PC-3 (cell line): Measurements from ENCODE around the gene ABHD18. TPM values are rescaled to one million over a fixed set of nuclear protein-coding genes. Genes with fewer than 3 reads are reported as not detected.
A peak's percentile ranks its signal among the peaks of the same experiment; 100 is the strongest.
"Not testable (repeated sequence)": the region's sequence is repeated elsewhere in the genome, so short reads cannot be mapped to it uniquely, and the experiment has no call there.

Experiments
- ATAC-seq: fragments of 200-7000 bp; cut with Tn5 transposase; 2 replicates; pipeline ENCODE4 v1.9.1; 2020; ENCODE audit warnings: mild to moderate bottlenecking, moderate library complexity
- BruUV-seq: library from RNA; stranded (reverse); fragments of 400-500 nt; replicated peaks from 2 replicates; lab custom pipeline; 2021; lab: Mats Ljungman, UMichigan
- CTCF ChIA-PET: fragments of 300-600 bp; sonication (Branson Sonifier 250); formaldehyde crosslinking; loops from one replicate; lab custom pipeline; 2022; ENCODE audit warnings: antibody characterized with exemption; lab: Charles Lee
- POLR2A ChIA-PET: fragments of 300-600 bp; sonication (Branson Sonifier 250); formaldehyde crosslinking; loops from one replicate; lab custom pipeline; 2022; ENCODE audit warnings: antibody characterized with exemption; ENCODE audit not compliant: unreplicated experiment; lab: Charles Lee
- DNase-seq: peaks from one replicate; pipeline ENCODE4 v3.0.0-alpha.2; 2015
- H2AFZ ChIP-seq: fragments of 300-600 bp; sonication (generic); 2 replicates; pipeline ENCODE4 v1.6.0; 2016; ENCODE audit warnings: antibody characterized with exemption, low read length
- H3F3A ChIP-seq: fragments of 300-600 bp; sonication (generic); one replicate; pipeline ENCODE4 v1.6.0; 2017; ENCODE audit warnings: antibody characterized with exemption, low read length, control low read depth, mild to moderate bottlenecking; ENCODE audit not compliant: unreplicated experiment
- H3K27ac ChIP-seq: fragments of 300-600 bp; sonication (generic); 2 replicates; pipeline ENCODE4 v1.5.1; 2016; ENCODE audit warnings: mild to moderate bottlenecking, low read length
- H3K27me3 ChIP-seq: fragments of 300-600 bp; sonication (generic); 2 replicates; pipeline ENCODE4 v1.6.1; 2016; ENCODE audit warnings: low read length, mixed read lengths
- H3K36me3 ChIP-seq: fragments of 300-600 bp; sonication (generic); 2 replicates; pipeline ENCODE4 v1.6.1; 2016; ENCODE audit warnings: low read depth, mixed run types, low read length, mixed read lengths
- H3K4me1 ChIP-seq: fragments of 300-600 bp; sonication (generic); 2 replicates; pipeline ENCODE4 v1.5.1; 2016; ENCODE audit warnings: low read length; ENCODE audit not compliant: insufficient read depth
- H3K4me2 ChIP-seq: fragments of 300-600 bp; sonication (generic); 2 replicates; pipeline ENCODE4 v1.6.0; 2016; ENCODE audit warnings: low read length
- H3K4me3 ChIP-seq: fragments of 300-600 bp; sonication (generic); 2 replicates; pipeline ENCODE4 v1.5.1; 2016; ENCODE audit warnings: mild to moderate bottlenecking, low read length, mixed read lengths
- H3K79me2 ChIP-seq: fragments of 300-600 bp; sonication (generic); 2 replicates; pipeline ENCODE4 v1.6.1; 2017; ENCODE audit warnings: low read length, mixed read lengths
- H3K9ac ChIP-seq: fragments of 300-600 bp; sonication (generic); 2 replicates; pipeline ENCODE4 v1.6.0; 2016; ENCODE audit warnings: mild to moderate bottlenecking, low read length
- H3K9me2 ChIP-seq: fragments of 300-600 bp; sonication (generic); replicated peaks from 2 replicates; pipeline ENCODE4 v1.6.1; 2016; ENCODE audit warnings: mixed run types, low read length, mixed read lengths
- H3K9me3 ChIP-seq: fragments of 300-600 bp; sonication (generic); 2 replicates; pipeline ENCODE4 v1.6.1; 2016; ENCODE audit warnings: low read length, mixed read lengths
- H4K20me1 ChIP-seq: fragments of 300-600 bp; sonication (generic); 2 replicates; pipeline ENCODE4 v1.6.1; 2016; ENCODE audit warnings: low read length, mixed read lengths
- EZH2 ChIP-seq: fragments of 300-600 bp; sonication (generic); IDR thresholded peaks from one replicate; pipeline ENCODE4 v1.6.1; 2017; ENCODE audit warnings: antibody characterized with exemption, mild to moderate bottlenecking, low read length; ENCODE audit not compliant: unreplicated experiment
- EZH2phosphoT487 ChIP-seq: fragments of 300-600 bp; sonication (generic); IDR thresholded peaks from 2 replicates; pipeline ENCODE4 v1.6.1; 2018; ENCODE audit warnings: mild to moderate bottlenecking, antibody characterized with exemption, low read length, borderline replicate concordance
- intact Hi-C: fragments of 100-400 bp; cut with micrococcal nuclease; formaldehyde crosslinking; loops from 2 replicates; pipeline ENCODE4 v1.9.0; 2023
- total RNA-seq: library from RNA; depleted of rRNA; stranded (reverse); fragments of >200 nt; gene quantifications from 2 replicates; pipeline ENCODE4 v1.2.3, GENCODE V29; 2014
- TF ChIP-seq, protein P1 (sequence below): fragments of 300-600 bp; sonication (generic); conservative IDR thresholded peaks from 2 replicates; pipeline ENCODE4 v1.5.1; 2017; ENCODE audit warnings: antibody characterized with exemption, low read depth, mild to moderate bottlenecking, low read length

Gene ABHD18
- total RNA-seq, 1 experiment from 2014 or later: 3.3 TPM

DNA sequence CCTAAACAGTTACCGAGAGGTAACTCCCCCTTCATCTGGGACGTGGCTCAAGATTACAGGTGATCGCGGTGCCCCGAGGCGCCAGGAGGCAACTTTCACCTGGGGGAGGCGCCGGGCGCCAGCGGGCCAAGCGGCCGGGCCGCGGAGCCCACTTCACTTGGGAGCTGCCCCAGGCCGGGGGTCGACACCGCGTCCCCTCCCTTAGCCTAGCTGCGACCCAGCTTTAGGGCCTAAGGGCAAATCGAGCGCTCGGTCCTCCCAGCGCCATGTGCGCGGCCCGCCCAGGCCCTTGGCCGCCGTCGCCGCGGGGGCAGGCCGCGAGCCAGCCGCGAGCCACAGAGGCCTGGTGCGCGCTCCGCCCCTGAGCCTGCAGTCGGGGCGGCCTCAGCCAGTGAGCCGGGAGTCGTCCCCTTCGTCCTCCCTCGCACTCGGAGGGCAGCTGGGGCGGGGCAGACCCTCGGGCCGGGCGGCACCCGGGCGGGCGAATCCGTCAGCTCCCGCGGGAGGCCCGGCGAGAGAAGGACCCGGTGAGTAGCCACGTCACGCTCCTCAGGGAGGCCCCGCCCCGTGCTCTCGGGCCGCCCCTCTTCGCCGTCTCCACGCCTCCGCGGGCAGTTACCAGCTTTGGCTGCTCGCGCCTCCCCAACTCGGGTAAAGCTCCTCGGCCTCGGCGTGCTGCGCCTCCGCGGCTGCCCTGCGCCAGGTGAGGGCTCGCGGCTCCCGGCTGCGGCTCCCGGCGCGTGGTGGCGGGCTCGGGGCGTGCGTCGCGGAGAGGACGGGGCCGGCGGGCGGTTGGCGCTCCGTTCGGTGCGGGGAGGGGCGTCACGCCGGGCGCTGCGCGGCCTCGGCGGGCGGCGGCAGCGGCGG lies 95.7 kb downstream of the ABHD18 start, which contains the start of gene LARP1B:
LARP1B (plus strand) TSS at position 614 of the 867 bp plus-strand sequence. CDS start 13,640 bp downstream, outside the sequence.
- intact Hi-C loops: loop anchor here (2.0 to 10.0 kb wide), 4 partner anchors 86 to 224 kb away; partner anchors contain the start of genes PGRMC2 and PLK4
- Histone ChIP-seq H3K27me3 (no peaks in the 10 kb centered on the region), H3K9ac (peak within 1 kb of the TSS; percentile 85), H2AFZ (peak within 1 kb of the TSS; percentile 67), H4K20me1 (no peaks in the 10 kb centered on the region), H3F3A (no peaks in the 10 kb centered on the region), H3K27ac (peak within 1 kb of the TSS; percentile 86), H3K79me2 (peaks cover 39% of the 10 kb centered on the region), H3K9me3 (no peaks in the 10 kb centered on the region), H3K9me2 (no peaks in the 10 kb centered on the region), H3K4me1 (peaks cover 9% of the 10 kb centered on the region; the same call in 1 of the 2 replicates), H3K4me2 (peak within 1 kb of the TSS; percentile 88), H3K4me3 (peak within 1 kb of the TSS; percentile 92), H3K36me3 (no peaks in the 10 kb centered on the region)
- ChIA-PET POLR2A (interaction anchor here (0.5 kb wide), 1 partner anchor 362 kb away, joined by 7 read pairs; no protein-coding TSS in a partner anchor), CTCF (no interaction called here)
- ATAC-seq: peak; percentile 83
- BruUV-seq: no TSS peak
- TF ChIP-seq EZH2phosphoT487: peak; percentile 88
- TF ChIP-seq, protein P1, sequence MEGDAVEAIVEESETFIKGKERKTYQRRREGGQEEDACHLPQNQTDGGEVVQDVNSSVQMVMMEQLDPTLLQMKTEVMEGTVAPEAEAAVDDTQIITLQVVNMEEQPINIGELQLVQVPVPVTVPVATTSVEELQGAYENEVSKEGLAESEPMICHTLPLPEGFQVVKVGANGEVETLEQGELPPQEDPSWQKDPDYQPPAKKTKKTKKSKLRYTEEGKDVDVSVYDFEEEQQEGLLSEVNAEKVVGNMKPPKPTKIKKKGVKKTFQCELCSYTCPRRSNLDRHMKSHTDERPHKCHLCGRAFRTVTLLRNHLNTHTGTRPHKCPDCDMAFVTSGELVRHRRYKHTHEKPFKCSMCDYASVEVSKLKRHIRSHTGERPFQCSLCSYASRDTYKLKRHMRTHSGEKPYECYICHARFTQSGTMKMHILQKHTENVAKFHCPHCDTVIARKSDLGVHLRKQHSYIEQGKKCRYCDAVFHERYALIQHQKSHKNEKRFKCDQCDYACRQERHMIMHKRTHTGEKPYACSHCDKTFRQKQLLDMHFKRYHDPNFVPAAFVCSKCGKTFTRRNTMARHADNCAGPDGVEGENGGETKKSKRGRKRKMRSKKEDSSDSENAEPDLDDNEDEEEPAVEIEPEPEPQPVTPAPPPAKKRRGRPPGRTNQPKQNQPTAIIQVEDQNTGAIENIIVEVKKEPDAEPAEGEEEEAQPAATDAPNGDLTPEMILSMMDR: no peak
- peak; percentile 90 for DNase-seq

DNA sequence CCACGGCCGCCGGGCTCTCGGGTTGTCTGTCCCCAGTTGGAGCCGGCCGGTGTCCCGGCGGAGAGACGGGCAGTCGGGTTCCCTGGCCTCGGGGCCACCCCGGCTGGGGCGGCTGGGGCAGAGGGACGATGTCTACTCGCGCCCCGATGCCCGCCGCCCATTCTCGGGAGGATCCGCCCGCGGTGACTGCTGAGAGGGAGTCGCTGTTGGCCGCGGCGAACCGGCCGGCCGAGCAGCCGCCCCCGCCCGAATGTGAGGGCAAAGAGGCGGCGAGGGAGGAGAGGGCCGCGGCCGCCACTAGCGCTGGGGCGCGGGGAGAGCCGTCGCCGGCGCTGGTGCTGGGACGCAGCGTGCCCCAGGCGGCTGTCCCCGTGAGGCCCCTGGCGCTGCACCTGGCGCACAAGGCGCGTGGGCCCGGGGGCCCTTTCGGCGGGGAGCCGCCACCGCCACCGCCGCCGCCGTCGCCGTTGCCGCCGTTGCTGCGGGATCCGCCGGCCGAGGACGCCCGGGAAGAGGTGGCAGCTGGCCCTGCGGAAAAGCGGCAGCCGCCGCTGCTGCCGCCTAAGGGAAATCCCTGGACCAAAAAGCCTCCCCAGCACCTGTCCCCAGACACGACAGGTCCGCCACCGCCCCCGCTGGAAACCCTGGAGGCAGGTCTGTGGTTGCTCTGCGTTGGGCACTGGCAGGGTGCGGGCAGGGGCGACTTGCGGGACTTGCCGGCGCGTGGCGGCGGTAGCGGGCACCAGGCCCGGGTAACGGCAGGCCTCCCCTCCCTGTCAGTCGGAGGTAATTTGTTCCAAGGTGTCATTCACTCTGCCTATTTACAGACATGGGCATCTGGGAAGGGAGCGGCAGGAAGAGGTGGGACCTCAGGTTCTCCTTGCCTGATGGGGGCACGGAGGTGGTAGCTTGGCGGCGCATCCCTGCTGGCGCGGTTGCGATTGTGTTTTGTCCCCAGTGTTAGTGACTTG lies 96.6 kb downstream of the ABHD18 start:
- Histone ChIP-seq H3K36me3 (no peaks in the 10 kb centered on the region), H3K4me3 (peak overlapping the region; percentile 92), H3K79me2 (peaks cover 45% of the 10 kb centered on the region), H3K4me2 (peak overlapping the region; percentile 88), H3K9me3 (no peaks in the 10 kb centered on the region), H3K27me3 (no peaks in the 10 kb centered on the region), H3F3A (no peaks in the 10 kb centered on the region), H3K4me1 (peaks cover 9% of the 10 kb centered on the region; the same call in 1 of the 2 replicates), H3K9me2 (no peaks in the 10 kb centered on the region), H3K9ac (peak overlapping the region; percentile 85), H4K20me1 (no peaks in the 10 kb centered on the region), H2AFZ (peak overlapping the region; percentile 59), H3K27ac (no peak overlapping the region)
- intact Hi-C loops: loop anchor here (2.0 to 10.0 kb wide), 4 partner anchors 87 to 223 kb away; partner anchors contain the start of genes PGRMC2 and PLK4
- DNase-seq (peak; percentile 59), ATAC-seq (peak; percentile 21)
- no TSS peak for BruUV-seq
- ChIA-PET POLR2A (no interaction called here), CTCF (no interaction called here)
- TF ChIP-seq EZH2 (no peak), EZH2phosphoT487 (peak; percentile 56; the same call in 1 of the 2 replicates)
- TF ChIP-seq, protein P1: 0 out of 2 replicates have a peak, but pooled peaks have one; percentile 13

GRCh38 chr4:128066453-128066820 lies 101.2 kb downstream of the ABHD18 start:
- ATAC-seq, H4K20me1 ChIP-seq, DNase-seq, H2AFZ ChIP-seq, H3F3A ChIP-seq, POLR2A ChIA-PET, H3K27ac ChIP-seq, H3K9me3 ChIP-seq, H3K9me2 ChIP-seq, BruUV-seq, H3K4me3 ChIP-seq, H3K4me1 ChIP-seq, H3K27me3 ChIP-seq, H3K4me2 ChIP-seq, H3K36me3 ChIP-seq, H3K9ac ChIP-seq, CTCF ChIA-PET: not testable (repeated sequence)
- intact Hi-C loops: loop anchor here (10.0 kb wide), 1 partner anchor 218 kb away; the partner anchor contains the start of gene PGRMC2
- peaks cover 85% of the 10 kb centered on the region for H3K79me2 ChIP-seq
